HT1080 (cell line): ENCODE data around the gene ZMYM2. TPM values are rescaled to one million over a fixed set of nuclear protein-coding genes. Genes with fewer than 3 reads are reported as not detected.

ENCODE experiments used
- DNase-seq: peaks from one replicate; pipeline ENCODE4 v3.0.0-alpha.2; 2015; ENCODE audit warnings: low read depth
- total RNA-seq: library from RNA; depleted of rRNA; stranded (reverse); fragments of >200 nt; shearing (Covaris generic); gene quantifications from 2 replicates; pipeline ENCODE4 v1.2.3, GENCODE V29; 2014; rRNA removed

The ZMYM2 gene
- total RNA-seq, 1 experiment from 2014 or later = 18.7 TPM

DNA sequence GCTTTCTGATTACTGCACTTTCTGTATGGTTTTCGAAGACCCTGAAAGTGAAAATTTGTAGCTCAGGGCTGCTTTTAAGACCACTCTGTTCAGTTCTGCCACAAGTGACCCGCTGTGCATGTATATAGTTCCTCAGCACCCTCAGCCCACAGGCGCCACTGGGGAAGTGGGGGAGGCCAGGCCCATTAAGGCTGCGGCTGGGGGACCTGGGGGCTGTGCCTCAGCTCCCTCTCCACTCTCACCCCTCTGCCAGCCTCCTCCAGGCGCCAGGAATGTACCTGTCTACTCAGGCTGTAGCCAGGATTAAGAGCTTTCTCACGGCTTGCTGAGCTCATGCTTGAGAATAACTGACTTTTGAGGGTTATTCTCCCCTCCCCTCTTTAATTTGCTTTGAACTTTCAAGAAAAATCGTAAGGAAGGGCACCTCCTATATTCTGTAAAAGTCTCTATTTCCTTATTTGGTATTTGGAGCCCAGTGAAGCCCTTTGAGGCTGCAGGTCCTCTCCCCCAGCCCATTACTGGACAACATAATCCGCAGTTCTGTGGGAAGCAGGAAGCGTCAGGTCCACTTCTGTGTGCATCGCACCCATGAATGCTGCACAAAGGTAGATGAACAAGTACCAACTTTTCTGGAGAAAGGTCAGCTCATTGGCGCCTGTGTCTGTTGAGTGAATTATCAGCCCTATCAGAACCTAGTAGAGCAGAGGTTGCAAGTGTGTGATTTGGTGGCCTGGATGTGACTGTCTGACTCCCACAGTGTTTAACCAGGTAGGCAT, 172.7 kb downstream of the ZMYM2 start:
- no peak for DNase-seq

DNA sequence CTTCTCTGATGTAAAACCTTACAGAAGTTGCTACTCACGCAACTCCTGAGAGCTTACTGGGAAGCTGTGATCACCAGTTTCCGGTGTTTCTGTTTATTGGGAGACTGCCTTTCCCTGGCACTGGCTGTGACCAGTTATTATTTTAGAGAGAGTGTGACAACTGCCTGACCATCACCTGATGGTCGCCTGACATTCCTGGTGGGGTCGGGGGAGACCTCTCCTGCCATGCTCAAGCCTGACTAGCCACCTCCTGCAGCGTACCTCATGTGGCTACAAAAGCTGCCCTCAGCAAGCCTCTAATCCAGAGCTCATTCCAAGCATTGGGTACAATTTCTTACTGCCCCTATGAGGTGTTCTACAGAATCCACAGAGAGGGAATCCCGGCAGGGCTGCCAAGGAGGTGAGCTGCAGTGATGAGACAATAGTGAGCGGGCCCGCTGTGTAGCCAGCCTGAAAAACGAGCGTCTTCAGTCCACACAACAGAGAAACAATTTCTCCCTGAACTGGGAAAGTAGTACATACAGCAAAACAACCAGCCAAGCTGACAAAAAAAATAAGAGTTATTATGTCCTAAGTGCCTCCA, 173.6 kb downstream of the ZMYM2 start:
- DNase-seq = no peak

DNA sequence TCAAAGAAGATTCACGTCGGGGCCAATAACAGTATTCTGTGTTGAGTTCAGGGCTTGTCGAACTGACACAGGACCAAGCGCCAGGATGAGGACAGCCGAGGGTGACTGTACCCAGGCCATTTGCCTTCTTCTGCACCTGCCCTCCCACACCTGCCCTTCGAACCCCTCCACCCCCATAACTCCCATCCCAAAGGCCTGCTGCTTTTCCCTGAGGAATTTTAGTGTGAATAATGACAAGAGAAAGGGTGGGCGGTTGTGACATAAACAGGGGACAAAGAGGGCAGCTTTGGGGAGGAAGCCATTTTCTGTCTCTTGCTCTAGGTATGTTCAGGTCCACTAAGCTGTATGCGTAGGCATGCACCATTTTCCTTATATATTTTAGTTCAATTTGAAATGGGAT, 176.2 kb downstream of the ZMYM2 start:
- DNase-seq = no peak

DNA sequence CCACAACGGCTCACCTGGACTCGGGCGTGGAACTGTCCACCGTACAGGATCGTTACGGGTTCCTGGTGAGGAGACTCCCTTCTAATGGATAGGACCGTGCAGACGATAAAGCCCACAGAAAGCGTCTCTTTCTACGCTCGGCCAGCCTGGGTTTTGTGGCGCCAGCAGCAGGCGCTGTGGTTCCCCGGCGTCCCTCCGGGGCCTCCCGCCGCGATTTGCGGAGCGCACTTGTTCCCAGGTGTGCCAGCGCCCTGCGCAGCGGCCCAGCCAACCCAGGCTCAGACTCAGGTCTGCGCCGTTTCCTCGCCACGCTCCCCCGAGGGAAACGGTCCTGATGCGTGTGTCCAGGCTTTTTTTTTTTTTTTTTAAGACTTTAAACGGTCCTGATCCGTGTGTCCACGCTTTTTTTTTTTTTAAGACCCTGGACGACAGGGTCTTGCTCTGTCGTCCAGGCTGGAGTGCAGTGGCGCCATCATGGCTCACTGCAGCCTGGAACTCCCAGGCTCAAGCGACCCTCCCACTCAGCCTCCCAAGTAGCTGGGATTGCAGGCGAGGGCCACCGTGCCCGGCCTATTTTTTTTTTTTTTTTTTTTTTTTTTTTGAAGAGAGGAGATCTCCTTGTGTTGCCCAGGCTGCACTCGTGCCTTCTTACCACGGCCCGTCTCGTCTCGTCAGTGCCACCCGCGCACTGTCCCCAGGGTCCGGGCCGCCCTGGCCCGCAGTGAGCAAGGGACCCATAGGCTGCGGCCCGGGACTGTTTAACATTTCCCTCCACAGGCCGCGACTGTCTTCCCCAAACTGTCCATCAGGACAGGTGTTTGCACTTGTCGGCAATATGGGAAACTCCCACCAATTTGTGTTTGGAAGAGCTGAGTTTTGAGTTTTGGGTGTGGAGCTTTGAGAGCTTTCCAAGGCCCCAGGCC, 178.5 kb downstream of the ZMYM2 start:
- DNase-seq = no peak

DNA sequence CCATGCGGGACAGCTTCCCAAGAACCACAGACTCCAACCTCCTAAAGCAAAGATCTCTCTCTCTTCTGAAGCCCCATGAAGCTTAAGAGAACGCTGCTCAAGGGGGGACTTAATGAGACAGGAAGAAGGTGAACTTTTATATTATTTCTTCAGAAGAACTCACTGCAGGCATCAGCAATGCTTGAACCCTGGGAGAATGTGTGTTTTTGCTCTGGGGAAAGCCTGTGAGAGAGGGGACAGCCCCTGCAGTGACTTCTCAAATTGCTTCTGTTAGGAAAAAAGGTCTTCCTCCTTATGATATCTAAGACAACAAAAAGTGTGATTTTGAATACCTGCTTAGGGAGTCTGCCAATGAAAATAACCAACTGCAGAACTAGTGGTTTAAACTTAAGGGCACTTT, 179.3 kb downstream of the ZMYM2 start:
- no peak for DNase-seq

DNA sequence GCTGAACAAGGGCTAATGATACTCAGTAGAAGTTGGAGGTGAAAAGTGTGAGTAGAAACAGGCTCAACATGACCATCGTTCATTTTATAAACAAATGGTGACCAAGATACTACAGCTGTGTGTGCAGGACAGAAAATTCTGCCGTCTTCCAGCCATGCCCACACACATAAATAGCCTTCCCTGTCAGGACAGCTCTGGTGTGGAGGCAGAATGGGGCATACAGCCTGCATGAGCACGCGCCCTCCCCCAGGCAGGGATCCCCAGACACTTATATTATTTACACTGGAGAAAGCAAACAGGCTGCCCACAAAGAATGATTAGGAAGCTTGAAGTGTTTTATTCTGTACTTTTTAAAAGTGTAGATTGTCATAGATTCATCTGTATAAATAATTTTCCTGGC, 182.0 kb downstream of the ZMYM2 start:
- DNase-seq = no peak

Other genes with a start within 250 kb of the ZMYM2 start
- 72.1 and 86.0 TPM in 2 replicates for gene PSPC1, start 175.8 kb upstream of the ZMYM2 start, total RNA-seq
- 4.8 and 5.4 TPM in 2 replicates for gene ZMYM5, start 95.1 kb upstream of the ZMYM2 start, total RNA-seq
- 0.56 and 0.84 TPM in 2 replicates for gene GJA3, start 202.3 kb downstream of the ZMYM2 start, total RNA-seq
- gene GJB2, start 234.2 kb downstream of the ZMYM2 start, total RNA-seq = 13.6 and 15.5 TPM in 2 replicates